CD4-positive, alpha-beta memory T cell (primary cell): ENCODE measurements around the gene ZNF524. TPM values are rescaled to one million over a fixed set of nuclear protein-coding genes. Genes with fewer than 3 reads are reported as not detected.

ENCODE experiments used
- CTCF ChIA-PET: fragments of 350-600 bp; sonication (Branson Sonifier 250); formaldehyde crosslinking; loops from one replicate; lab custom pipeline; 2021; ENCODE audit warnings: inconsistent platforms; ENCODE audit not compliant: partially characterized antibody; lab: Charles Lee
- POLR2A ChIA-PET: fragments of 350-600 bp; sonication (Branson Sonifier 250); formaldehyde crosslinking; loops from one replicate; lab custom pipeline; 2021; ENCODE audit not compliant: partially characterized antibody; lab: Charles Lee
- DNase-seq, 5 donors: peaks; one replicate each; pipeline versions ENCODE4 v3.0.0 to v3.0.0-alpha.2; 2020 to 2022; ENCODE audit warnings: mixed read lengths in 1 of 5
- H3K27ac ChIP-seq: one replicate; pipeline ENCODE4 v1.7.0; 2013; ENCODE audit warnings: low read depth, low read length
- H3K27me3 ChIP-seq: 2 replicates; pipeline ENCODE4 v1.7.0; 2013; ENCODE audit warnings: mild to moderate bottlenecking, low read length, moderate library complexity; ENCODE audit not compliant: insufficient read depth
- H3K36me3 ChIP-seq: 2 replicates; pipeline ENCODE4 v1.7.0; 2013; ENCODE audit warnings: mild to moderate bottlenecking, low read length, moderate library complexity; ENCODE audit not compliant: insufficient read depth
- H3K4me1 ChIP-seq: 2 replicates; pipeline ENCODE4 v1.7.0; 2013; ENCODE audit warnings: mild to moderate bottlenecking, low read length, moderate library complexity; ENCODE audit not compliant: insufficient read depth
- H3K4me3 ChIP-seq, 2 donors: one replicate each; pipeline ENCODE4 v1.7.0; 2013; ENCODE audit warnings: low read length in 2 of 2, mild to moderate bottlenecking in 1 of 2
- H3K9me3 ChIP-seq, 2 donors: one replicate each; pipeline ENCODE4 v1.7.0; 2013; ENCODE audit warnings: low read length in 2 of 2, control low read depth in 1 of 2; ENCODE audit not compliant: control insufficient read depth in 1 of 2
- H3K27ac Mint-ChIP-seq, 7 donors: one replicate each; pipeline ENCODE4 v1.8.0; 2020 to 2021; ENCODE audit warnings: mixed read lengths in 7 of 7, mild to moderate bottlenecking in 6 of 7, inconsistent platforms in 3 of 7, moderate library complexity in 3 of 7
- H3K27me3 Mint-ChIP-seq, 2 donors: one replicate each; pipeline ENCODE4 v1.8.0; 2020 to 2021; ENCODE audit warnings: mixed read lengths in 2 of 2
- H3K36me3 Mint-ChIP-seq, 2 donors: one replicate each; pipeline ENCODE4 v1.8.0; 2020 to 2021; ENCODE audit warnings: mixed read lengths in 2 of 2, inconsistent platforms in 1 of 2, mild to moderate bottlenecking in 1 of 2
- H3K4me1 Mint-ChIP-seq, 4 donors: one replicate each; pipeline ENCODE4 v1.8.0; 2020 to 2021; ENCODE audit warnings: mixed read lengths in 4 of 4, mild to moderate bottlenecking in 1 of 4
- H3K4me3 Mint-ChIP-seq, 8 donors: one replicate each; pipeline ENCODE4 v1.8.0; 2020 to 2021; ENCODE audit warnings: mixed read lengths in 8 of 8, mild to moderate bottlenecking in 7 of 8, moderate library complexity in 6 of 8, inconsistent platforms in 3 of 8
- H3K9me3 Mint-ChIP-seq, 8 donors: one replicate each; pipeline ENCODE4 v1.8.0; 2020 to 2021; ENCODE audit warnings: mixed read lengths in 8 of 8, mild to moderate bottlenecking in 5 of 8, inconsistent platforms in 3 of 8, moderate library complexity in 1 of 8
- intact Hi-C: fragments of 100-400 bp; cut with micrococcal nuclease; formaldehyde crosslinking; loops from one replicate; pipeline ENCODE4 v1.15.1; 2023
- polyA plus RNA-seq, 2 donors: library from polyadenylated mRNA; unstranded; fragments of 300-500 nt; fragmentation: Illumina TruSeq; gene quantifications; one replicate each; pipeline ENCODE4 v1.2.3, GENCODE V29; 2021
- total RNA-seq, 2 experiments: library from RNA; stranded (reverse); gene quantifications; one replicate each; pipeline ENCODE4 v1.2.3, GENCODE V29; 2021

Gene ZNF524
- total and polyA plus RNA-seq, 4 experiments from 2014 or later: 26.2 to 40.1 (median 32.6) TPM

GRCh38 chr19:55621673-55622231 is 21.7 kb downstream of the ZNF524 start:
- Mint-ChIP-seq H3K27ac (no peak overlapping the region), H3K27me3 (no peaks in the 10 kb centered on the region), H3K36me3 (peaks cover 2 to 20% of the 10 kb centered on the region in 2 donors), H3K4me3 (no peak overlapping the region), H3K4me1 (peaks cover 25 to 45% (median 36%) of the 10 kb centered on the region in 4 donors), H3K9me3 (no peaks in the 10 kb centered on the region)
- no peak overlapping the region for H3K27ac ChIP-seq
- no peak overlapping the region for H3K4me3 ChIP-seq
- peaks cover 6% of the 10 kb centered on the region for H3K36me3 ChIP-seq
- H3K4me1 ChIP-seq: peaks cover 32% of the 10 kb centered on the region
- intact Hi-C loops: loop anchor here (10.0 kb wide), 1 partner anchor 237 kb away; the partner anchor contains the start of genes RPL28 and TMEM238
- CTCF ChIA-PET: interaction anchor here (3.6 to 9.1 kb wide), 2 partner anchors 11 to 15 kb away, joined by 16 to 94 read pairs; partner anchors contain the start of gene ZNF865
- POLR2A ChIA-PET: interaction anchor here (2.9 kb wide), 1 partner anchor 21 kb away, joined by 18 read pairs; the partner anchor contains the start of gene ZNF581
- no peaks in the 10 kb centered on the region for H3K9me3 ChIP-seq
- no peaks in the 10 kb centered on the region for H3K27me3 ChIP-seq
- no peak for DNase-seq

DNA sequence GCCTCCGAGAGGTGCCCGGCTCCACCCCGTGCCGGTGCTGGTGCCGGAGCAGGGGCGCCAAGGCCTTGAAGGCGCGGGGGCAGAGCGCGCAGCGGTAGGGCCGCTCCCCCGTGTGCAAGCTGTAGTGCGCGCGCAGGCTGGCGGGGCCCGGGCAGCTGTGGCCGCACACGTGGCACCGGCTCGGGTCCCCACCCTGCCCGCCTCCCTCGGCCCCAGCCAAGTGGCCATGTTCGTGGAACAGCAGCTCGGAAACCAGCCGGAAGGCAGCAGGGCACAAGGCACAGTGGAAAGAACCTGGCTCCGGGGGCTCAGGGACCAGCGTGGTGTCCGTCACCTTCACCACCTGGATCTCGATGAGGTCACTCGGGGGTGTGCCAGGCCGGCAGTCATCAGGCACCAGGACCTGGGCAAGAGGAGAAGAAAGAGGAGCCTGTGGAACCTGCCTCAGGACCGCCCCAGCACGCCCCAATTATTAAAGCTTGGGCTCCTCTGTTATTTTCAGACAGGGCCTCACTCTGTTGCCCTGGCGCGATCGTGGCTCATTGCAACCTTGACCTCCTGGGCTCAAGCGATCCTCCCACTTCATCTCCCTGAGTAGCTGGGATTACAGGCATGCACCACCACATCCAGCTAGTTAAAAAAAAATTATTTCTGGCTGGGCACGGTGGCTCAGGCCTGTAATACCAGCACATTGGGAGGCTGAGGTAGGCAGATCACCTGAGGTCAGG is 22.3 kb downstream of the ZNF524 start:
- DNase-seq: peak in 1 of 5 donors; percentile 36
- peaks cover 28 to 51% (median 40%) of the 10 kb centered on the region in 4 donors for H3K4me1 Mint-ChIP-seq
- Histone ChIP-seq H3K27ac (no peak overlapping the region), H3K4me3 (no peak overlapping the region), H3K27me3 (no peaks in the 10 kb centered on the region), H3K4me1 (peaks cover 38% of the 10 kb centered on the region), H3K36me3 (peaks cover 4% of the 10 kb centered on the region), H3K9me3 (no peaks in the 10 kb centered on the region)
- CTCF ChIA-PET: interaction anchor here (3.6 to 9.1 kb wide), 2 partner anchors 10 to 16 kb away, joined by 16 to 94 read pairs; partner anchors contain the start of gene ZNF865
- no peaks in the 10 kb centered on the region for H3K9me3 Mint-ChIP-seq
- H3K4me3 Mint-ChIP-seq: no peak overlapping the region
- POLR2A ChIA-PET: interaction anchor here (2.9 to 6.2 kb wide), 4 partner anchors 15 to 22 kb away, joined by 18 to 95 read pairs (median 76); partner anchors contain the start of genes FIZ1, ZNF524, ZNF580 and ZNF581
- H3K27ac Mint-ChIP-seq: no peak overlapping the region
- H3K27me3 Mint-ChIP-seq: no peaks in the 10 kb centered on the region
- peaks cover 0 to 15% of the 10 kb centered on the region in 2 donors for H3K36me3 Mint-ChIP-seq
- intact Hi-C loops: loop anchor here (10.0 kb wide), 1 partner anchor 238 kb away; the partner anchor contains the start of genes RPL28 and TMEM238

DNA sequence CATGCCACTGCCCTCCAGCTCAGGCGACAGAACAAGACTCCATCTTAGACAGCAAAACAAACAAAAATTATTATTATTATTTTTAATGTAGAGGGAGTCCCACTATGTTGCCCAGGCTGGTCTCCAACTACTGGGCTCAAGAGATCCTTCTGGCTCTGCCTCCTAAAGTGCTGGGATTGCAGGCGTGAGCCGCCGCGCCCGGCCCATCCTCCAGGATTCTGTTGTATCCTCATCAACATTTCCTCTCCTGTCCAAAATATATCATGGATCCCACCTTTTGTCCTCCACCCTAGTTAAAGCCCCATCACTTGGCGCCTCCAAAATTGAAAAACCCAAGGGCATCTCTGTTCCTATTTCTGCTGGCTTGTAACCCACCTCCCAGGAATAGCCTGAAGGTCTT is 23.0 kb downstream of the ZNF524 start:
- Mint-ChIP-seq H3K27me3 (no peaks in the 10 kb centered on the region), H3K36me3 (peaks cover 0 to 11% of the 10 kb centered on the region in 2 donors), H3K4me1 (peaks cover 30 to 57% (median 42%) of the 10 kb centered on the region in 4 donors), H3K9me3 (no peaks in the 10 kb centered on the region), H3K4me3 (peak overlapping the region in 1 of 8 donors; percentile 36), H3K27ac (peak overlapping the region in 5 of 7 donors; percentile 54 to 99 (median 97))
- ChIA-PET CTCF (interaction anchor here (0.7 to 9.1 kb wide), 4 partner anchors 9 to 119 kb away, joined by 3 to 94 read pairs (median 20); partner anchors contain the start of genes FIZ1, ZNF524 and ZNF865), POLR2A (interaction anchor here (1.2 to 6.2 kb wide), 6 partner anchors 11 to 42 kb away, joined by 4 to 95 read pairs (median 42); partner anchors contain the start of genes FIZ1, ZNF524, ZNF579 and ZNF580)
- Histone ChIP-seq H3K27me3 (no peaks in the 10 kb centered on the region), H3K4me1 (peaks cover 38% of the 10 kb centered on the region), H3K9me3 (no peaks in the 10 kb centered on the region), H3K4me3 (no peak overlapping the region), H3K27ac (no peak overlapping the region), H3K36me3 (no peaks in the 10 kb centered on the region)
- intact Hi-C loops: loop anchor here (10.0 kb wide), 1 partner anchor 238 kb away; the partner anchor contains the start of genes RPL28 and TMEM238
- peak in 1 of 5 donors; percentile 12 for DNase-seq

GRCh38 chr19:55623561-55623960 is 23.5 kb downstream of the ZNF524 start:
- POLR2A ChIA-PET: interaction anchor here (0.8 to 6.2 kb wide), 7 partner anchors 11 to 364 kb away, joined by 3 to 95 read pairs (median 18); partner anchors contain the start of genes FIZ1, PPP6R1, ZNF524 and ZNF579
- no peaks in the 10 kb centered on the region for H3K27me3 ChIP-seq
- Mint-ChIP-seq H3K27me3 (no peaks in the 10 kb centered on the region), H3K4me3 (peak overlapping the region in 1 of 8 donors; percentile 88), H3K9me3 (no peaks in the 10 kb centered on the region), H3K27ac (peak overlapping the region; percentile 6 to 99 (median 98)), H3K4me1 (peaks cover 30 to 57% (median 42%) of the 10 kb centered on the region in 4 donors), H3K36me3 (peaks cover 0 to 11% of the 10 kb centered on the region in 2 donors)
- peaks cover 38% of the 10 kb centered on the region for H3K4me1 ChIP-seq
- CTCF ChIA-PET: interaction anchor here (0.7 to 9.1 kb wide), 4 partner anchors 9 to 120 kb away, joined by 3 to 94 read pairs (median 20); partner anchors contain the start of genes FIZ1, ZNF524 and ZNF865
- H3K27ac ChIP-seq: peak overlapping the region; percentile 43
- peak in 1 of 5 donors; percentile 10 for DNase-seq
- H3K36me3 ChIP-seq: no peaks in the 10 kb centered on the region
- H3K9me3 ChIP-seq: no peaks in the 10 kb centered on the region
- intact Hi-C loops: loop anchor here (10.0 kb wide), 1 partner anchor 239 kb away; the partner anchor contains the start of genes RPL28 and TMEM238
- no peak overlapping the region for H3K4me3 ChIP-seq

DNA sequence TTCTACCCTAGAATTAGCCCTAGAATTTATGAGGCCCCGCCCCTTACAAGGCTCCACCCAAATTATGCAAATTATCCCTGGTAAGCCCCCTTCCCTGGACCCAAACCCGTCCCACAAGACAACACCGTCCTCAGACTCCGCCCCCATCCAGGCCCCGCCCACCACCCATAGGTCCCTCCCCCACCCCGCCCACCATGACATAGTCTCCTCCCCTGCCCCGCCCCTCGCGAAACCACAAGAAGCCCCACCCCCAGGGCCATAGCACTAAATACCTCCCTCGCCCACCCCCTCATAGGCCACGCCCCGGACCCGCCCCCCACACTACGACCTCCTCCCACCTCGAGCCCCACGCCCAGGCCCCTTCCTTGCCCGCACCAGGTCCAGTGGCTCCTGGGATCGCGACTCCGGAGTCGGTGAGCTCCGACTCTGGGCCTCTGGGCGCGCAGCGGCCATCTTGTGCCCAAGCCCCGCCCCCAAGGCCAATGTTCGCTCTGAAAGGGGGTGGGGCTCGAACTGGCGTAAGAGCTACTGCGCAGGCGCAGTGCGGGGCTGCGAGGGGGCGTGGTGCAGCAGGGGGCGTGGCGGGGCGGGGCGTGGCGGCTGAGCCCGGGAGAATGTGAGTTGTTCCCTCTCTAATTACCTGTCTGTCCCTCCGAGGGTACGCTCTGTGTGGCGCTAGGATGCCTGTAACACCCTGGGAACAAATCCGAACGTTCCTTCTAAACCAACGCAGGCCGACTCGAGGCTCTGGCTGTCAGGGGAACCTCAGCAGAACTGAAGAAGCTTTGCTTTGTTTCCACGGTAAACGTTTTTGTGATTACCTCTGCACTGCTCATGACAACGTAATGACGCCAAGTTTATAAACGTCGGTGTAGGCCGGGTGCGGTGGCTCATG is 24.3 kb downstream of the ZNF524 start, which contains the start of gene ZNF784:
ZNF784 (minus strand) TSS at position 458 of the 895 bp plus-strand sequence; CDS start at position 453, 5 bp downstream.
- Mint-ChIP-seq H3K4me3 (peak within 1 kb of the TSS; percentile 88 to 96 (median 90)), H3K9me3 (no peaks in the 10 kb centered on the region), H3K27me3 (no peaks in the 10 kb centered on the region), H3K4me1 (peaks cover 30 to 57% (median 42%) of the 10 kb centered on the region in 4 donors), H3K36me3 (peaks cover 0 to 11% of the 10 kb centered on the region in 2 donors), H3K27ac (peak within 1 kb of the TSS; percentile 96 to 99 (median 98))
- no peaks in the 10 kb centered on the region for H3K9me3 ChIP-seq
- peak within 1 kb of the TSS; percentile 88 for H3K27ac ChIP-seq
- intact Hi-C loops: loop anchor here (1.0 to 10.0 kb wide), 7 partner anchors 8 to 240 kb away; partner anchors contain the start of genes FIZ1, RPL28, TMEM238 and ZNF628
- peaks cover 38% of the 10 kb centered on the region for H3K4me1 ChIP-seq
- ChIA-PET POLR2A (interaction anchor here (0.6 to 6.2 kb wide), 17 partner anchors 9 to 508 kb away, joined by 3 to 95 read pairs (median 4); partner anchors contain the start of genes FIZ1, PPP6R1, TMEM238 and UBE2S), CTCF (interaction anchor here (0.6 to 9.1 kb wide), 12 partner anchors 8 to 471 kb away, joined by 3 to 94 read pairs (median 7); partner anchors contain the start of genes FIZ1, ZNF524 and ZNF865)
- H3K27me3 ChIP-seq: no peaks in the 10 kb centered on the region
- H3K4me3 ChIP-seq: peak within 1 kb of the TSS; percentile 57 to 64
- DNase-seq: peak; percentile 90 to 94 (median 93)
- no peaks in the 10 kb centered on the region for H3K36me3 ChIP-seq
